GM12878 (cell line): ENCODE results near the gene ANKFY1. TPM values are rescaled to one million over a fixed set of nuclear protein-coding genes. Genes with fewer than 3 reads are reported as not detected.

Experiments used
- ATAC-seq: fragments of 200-7000 bp; cut with Tn5 transposase; 3 replicates; pipeline ENCODE4 v1.9.1; 2020; ENCODE audit warnings: mild to moderate bottlenecking, moderate library complexity
- BruUV-seq: library from RNA; stranded (reverse); fragments of 400-500 nt; replicated peaks from 2 replicates; lab custom pipeline; 2021; lab: Mats Ljungman, UMichigan
- CTCF ChIA-PET: fragments of 300-600 bp; sonication (Branson Sonifier 250); formaldehyde crosslinking; extraction: SDS; loops from one replicate; lab custom pipeline; 2021; ENCODE audit warnings: inconsistent platforms; lab: Yijun Ruan, JAX
- POLR2A ChIA-PET: fragments of 350-600 bp; formaldehyde crosslinking; extraction: SDS; loops from one replicate; lab custom pipeline; 2021; ENCODE audit warnings: inconsistent platforms; lab: Charles Lee
- RAD21 ChIA-PET: fragments of 300-600 bp; sonication (Branson Sonifier 250); formaldehyde crosslinking; loops from one replicate; lab custom pipeline; 2023; ENCODE audit warnings: antibody characterized with exemption; ENCODE audit not compliant: unreplicated experiment; lab: Charles Lee
- SMC1A ChIA-PET: fragments of 300-600 bp; sonication (Branson Sonifier 250); formaldehyde crosslinking; loops from one replicate; lab custom pipeline; 2023; ENCODE audit not compliant: unreplicated experiment, uncharacterized antibody; lab: Charles Lee
- DNase-seq: peaks from one replicate; pipeline ENCODE4 v3.0.0-alpha.2; 2011; ENCODE audit warnings: low read depth, low spot score
- FAIRE-seq: peaks from 3 replicates; lab custom pipeline; 2011; peaks lifted over from hg19 to GRCh38; lab: Jason Lieb, UNC
- H2AFZ ChIP-seq: 2 replicates; pipeline ENCODE4 v1.6.0; 2011; ENCODE audit warnings: low read depth, low read length, control low read depth; ENCODE audit not compliant: control insufficient read depth
- H3K27ac ChIP-seq: 2 replicates; pipeline ENCODE4 v1.5.1; 2011; ENCODE audit warnings: control low read depth; ENCODE audit not compliant: control insufficient read depth, insufficient read depth
- H3K27me3 ChIP-seq, 2 experiments: replicated peaks in 1 of 2; 2 replicates each; pipeline versions ENCODE4 v1.6.0 to v1.6.1; 2011; ENCODE audit warnings: low read length in 1 of 2; ENCODE audit not compliant: control insufficient read depth in 2 of 2, insufficient read depth in 2 of 2
- H3K36me3 ChIP-seq, 2 experiments: 2 replicates each; pipeline ENCODE4 v1.5.1; 2011; ENCODE audit warnings: low read length in 1 of 2; ENCODE audit not compliant: control insufficient read depth in 2 of 2, insufficient read depth in 2 of 2
- H3K4me1 ChIP-seq: 2 replicates; pipeline ENCODE4 v1.6.1; 2011; ENCODE audit warnings: mild to moderate bottlenecking, low read length, moderate library complexity, mixed read lengths; ENCODE audit not compliant: control insufficient read depth, insufficient read depth
- H3K4me2 ChIP-seq: 2 replicates; pipeline ENCODE4 v1.6.0; 2011; ENCODE audit warnings: control low read depth; ENCODE audit not compliant: control insufficient read depth, insufficient read depth
- H3K4me3 ChIP-seq: fragments of 200-600 bp; sonication (generic); 2 replicates; pipeline ENCODE4 v1.5.1; 2016
- H3K79me2 ChIP-seq: 2 replicates; pipeline ENCODE4 v1.6.0; 2011; ENCODE audit warnings: low read length; ENCODE audit not compliant: control insufficient read depth, insufficient read depth
- H3K9ac ChIP-seq: 2 replicates; pipeline ENCODE4 v1.8.0; 2011; ENCODE audit warnings: low read length, control low read depth, mixed read lengths; ENCODE audit not compliant: control insufficient read depth, insufficient read depth
- H3K9me3 ChIP-seq: replicated peaks from 3 replicates; pipeline ENCODE4 v1.5.1; 2011; ENCODE audit warnings: mild to moderate bottlenecking, low read length; ENCODE audit not compliant: control insufficient read depth, insufficient read depth
- H4K20me1 ChIP-seq: 2 replicates; pipeline ENCODE4 v1.6.0; 2011; ENCODE audit not compliant: control insufficient read depth, insufficient read depth
- CBFB ChIP-seq: IDR thresholded peaks from 2 replicates; pipeline ENCODE4 v1.6.1; 2016; ENCODE audit warnings: antibody characterized with exemption, low read depth
- CBX5 ChIP-seq: sonication (generic); IDR thresholded peaks from 2 replicates; pipeline ENCODE4 v1.6.1; 2016; ENCODE audit warnings: low read depth, moderate library complexity, mild to moderate bottlenecking, inconsistent platforms
- ESRRA ChIP-seq: IDR thresholded peaks from 2 replicates; pipeline ENCODE4 v1.6.1; 2012; ENCODE audit warnings: mild to moderate bottlenecking, low read length, improper control_type of control experiment
- KLF5 ChIP-seq: fragments of 450-650 bp; IDR thresholded peaks from 2 replicates; pipeline ENCODE4 v1.6.1; 2014; ENCODE audit warnings: mild to moderate bottlenecking; ENCODE audit not compliant: partially characterized antibody
- MXI1 ChIP-seq: fragments of 150-350 bp; IDR thresholded peaks from 2 replicates; pipeline ENCODE4 v1.6.1; 2011; ENCODE audit warnings: low read depth, mild to moderate bottlenecking, inconsistent platforms, low read length, improper control_type of control experiment
- PAX5 ChIP-seq: IDR thresholded peaks from 2 replicates; pipeline ENCODE4 v1.6.1; 2011; ENCODE audit warnings: low read depth, low read length, borderline replicate concordance
- PML ChIP-seq: IDR thresholded peaks from 2 replicates; pipeline ENCODE4 v1.6.1; 2012; ENCODE audit warnings: low read length, inconsistent platforms
- POLR2AphosphoS5 ChIP-seq: IDR thresholded peaks from 2 replicates; pipeline ENCODE4 v1.6.1; 2011; ENCODE audit warnings: mild to moderate bottlenecking, low read length, inconsistent platforms
- RELA ChIP-seq: fragments of 450-650 bp; IDR thresholded peaks from 2 replicates; pipeline ENCODE4 v1.8.0; 2014; ENCODE audit warnings: borderline replicate concordance; ENCODE audit not compliant: partially characterized antibody
- SMAD5 ChIP-seq: IDR thresholded peaks from 2 replicates; pipeline ENCODE4 v1.6.1; 2016; ENCODE audit warnings: antibody characterized with exemption, low read depth
- TARDBP ChIP-seq: IDR thresholded peaks from 2 replicates; pipeline ENCODE4 v1.6.1; 2016; ENCODE audit warnings: borderline replicate concordance
- WGBS: methylation state at CpG from one replicate; pipeline ENCODE4 v1.1.6; 2016; ENCODE audit warnings: low lambda C conversion rate; ENCODE audit not compliant: insufficient replicate concordance, insufficient coverage; ENCODE audit errors: missing lambda C conversion rate; 5-methylcytosine and 5-hydroxymethylcytosine counted together
- in situ Hi-C: fragments of 300-500 bp; cut with MboI; formaldehyde crosslinking; loops from 9 replicates; pipeline ENCODE4 v1.14.3; 2018; ENCODE audit warnings: mixed read lengths
- intact Hi-C: fragments of 100-400 bp; cut with micrococcal nuclease; formaldehyde crosslinking; loops from one replicate; pipeline ENCODE4 v1.14.2; 2022; ENCODE audit not compliant: unreplicated experiment
- polyA plus RNA-seq, 11 experiments: library from polyadenylated mRNA; depleted of rRNA in 4 of 11; unstranded in 6 of 11; stranded (reverse) in 5 of 11; fragments of >200 nt; fragmentation: Nextera tagmentation in 4 of 11; fragmentation: Illumina TruSeq in 1 of 11; extraction: Ambion mirVana in 4 of 11; extraction: Trizol in 1 of 11; gene quantifications; 1 replicate in 1 of 11; 2 replicates in 10 of 11; pipeline versions ENCODE4 v1.2.1 to v1.2.3, GENCODE V29; 2011 to 2016; ENCODE audit warnings: inconsistent platforms in 2 of 11, missing spikeins in 2 of 11, low read depth in 1 of 11
- total RNA-seq, 4 experiments: library from RNA; depleted of rRNA in 3 of 4; stranded (reverse); fragments of >200 nt in 3 of 4; fragmentation: Illumina TruSeq in 1 of 4; extraction: Trizol in 1 of 4; gene quantifications; 2 replicates each; pipeline versions ENCODE4 v1.2.1 to v1.2.3, GENCODE V29; 2013 to 2021
- TF ChIP-seq, protein P1 (sequence below): IDR thresholded peaks from 2 replicates; pipeline ENCODE4 v1.6.1; 2012; ENCODE audit warnings: improper control_type of control experiment, low read depth, low read length; ENCODE audit not compliant: insufficient replicate concordance
- TF ChIP-seq, protein P2 (sequence below): IDR thresholded peaks from 2 replicates; pipeline ENCODE4 v1.6.1; 2011; ENCODE audit warnings: borderline replicate concordance, low read depth, mild to moderate bottlenecking, moderate library complexity, mixed read lengths, low read length; ENCODE audit not compliant: insufficient read depth; ENCODE audit errors: extremely low read length
- TF ChIP-seq, protein P3 (sequence below): fragments of 450-650 bp; IDR thresholded peaks from 2 replicates; pipeline ENCODE4 v1.6.1; 2017; ENCODE audit warnings: mild to moderate bottlenecking, moderate library complexity

The ANKFY1 gene
- total and polyA plus RNA-seq, 10 of the 15 experiments (the other 5 are each of a cell fraction or from before 2014, with no cell fraction given), result 3.0 to 27.7 (median 16.4) TPM

DNA sequence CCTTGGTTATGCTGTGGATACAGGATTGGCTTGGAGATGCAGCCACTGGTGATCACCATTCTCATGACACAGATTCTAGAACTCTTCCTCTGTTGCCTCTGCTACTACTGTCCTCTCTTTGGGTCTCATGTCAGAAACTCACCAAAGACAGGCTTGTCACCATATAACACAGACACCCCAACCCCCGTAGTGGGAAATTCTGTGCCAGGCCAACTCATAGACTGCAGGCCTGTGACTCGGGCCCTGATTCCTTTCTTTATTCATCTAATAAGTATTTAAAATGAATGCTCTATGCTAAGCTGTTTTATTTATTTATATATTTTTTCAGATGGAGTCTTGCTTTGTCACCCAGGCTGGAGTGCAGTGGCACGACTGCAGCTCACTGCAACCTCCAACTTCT is 111.3 kb downstream of the ANKFY1 start (continued):
- TF ChIP-seq, protein P1, sequence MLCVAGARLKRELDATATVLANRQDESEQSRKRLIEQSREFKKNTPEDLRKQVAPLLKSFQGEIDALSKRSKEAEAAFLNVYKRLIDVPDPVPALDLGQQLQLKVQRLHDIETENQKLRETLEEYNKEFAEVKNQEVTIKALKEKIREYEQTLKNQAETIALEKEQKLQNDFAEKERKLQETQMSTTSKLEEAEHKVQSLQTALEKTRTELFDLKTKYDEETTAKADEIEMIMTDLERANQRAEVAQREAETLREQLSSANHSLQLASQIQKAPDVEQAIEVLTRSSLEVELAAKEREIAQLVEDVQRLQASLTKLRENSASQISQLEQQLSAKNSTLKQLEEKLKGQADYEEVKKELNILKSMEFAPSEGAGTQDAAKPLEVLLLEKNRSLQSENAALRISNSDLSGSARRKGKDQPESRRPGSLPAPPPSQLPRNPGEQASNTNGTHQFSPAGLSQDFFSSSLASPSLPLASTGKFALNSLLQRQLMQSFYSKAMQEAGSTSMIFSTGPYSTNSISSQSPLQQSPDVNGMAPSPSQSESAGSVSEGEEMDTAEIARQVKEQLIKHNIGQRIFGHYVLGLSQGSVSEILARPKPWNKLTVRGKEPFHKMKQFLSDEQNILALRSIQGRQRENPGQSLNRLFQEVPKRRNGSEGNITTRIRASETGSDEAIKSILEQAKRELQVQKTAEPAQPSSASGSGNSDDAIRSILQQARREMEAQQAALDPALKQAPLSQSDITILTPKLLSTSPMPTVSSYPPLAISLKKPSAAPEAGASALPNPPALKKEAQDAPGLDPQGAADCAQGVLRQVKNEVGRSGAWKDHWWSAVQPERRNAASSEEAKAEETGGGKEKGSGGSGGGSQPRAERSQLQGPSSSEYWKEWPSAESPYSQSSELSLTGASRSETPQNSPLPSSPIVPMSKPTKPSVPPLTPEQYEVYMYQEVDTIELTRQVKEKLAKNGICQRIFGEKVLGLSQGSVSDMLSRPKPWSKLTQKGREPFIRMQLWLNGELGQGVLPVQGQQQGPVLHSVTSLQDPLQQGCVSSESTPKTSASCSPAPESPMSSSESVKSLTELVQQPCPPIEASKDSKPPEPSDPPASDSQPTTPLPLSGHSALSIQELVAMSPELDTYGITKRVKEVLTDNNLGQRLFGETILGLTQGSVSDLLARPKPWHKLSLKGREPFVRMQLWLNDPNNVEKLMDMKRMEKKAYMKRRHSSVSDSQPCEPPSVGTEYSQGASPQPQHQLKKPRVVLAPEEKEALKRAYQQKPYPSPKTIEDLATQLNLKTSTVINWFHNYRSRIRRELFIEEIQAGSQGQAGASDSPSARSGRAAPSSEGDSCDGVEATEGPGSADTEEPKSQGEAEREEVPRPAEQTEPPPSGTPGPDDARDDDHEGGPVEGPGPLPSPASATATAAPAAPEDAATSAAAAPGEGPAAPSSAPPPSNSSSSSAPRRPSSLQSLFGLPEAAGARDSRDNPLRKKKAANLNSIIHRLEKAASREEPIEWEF, result no peak
- TF ChIP-seq CBX5, result no peak
- TF ChIP-seq KLF5, result no peak
- TF ChIP-seq PAX5, result no peak

DNA sequence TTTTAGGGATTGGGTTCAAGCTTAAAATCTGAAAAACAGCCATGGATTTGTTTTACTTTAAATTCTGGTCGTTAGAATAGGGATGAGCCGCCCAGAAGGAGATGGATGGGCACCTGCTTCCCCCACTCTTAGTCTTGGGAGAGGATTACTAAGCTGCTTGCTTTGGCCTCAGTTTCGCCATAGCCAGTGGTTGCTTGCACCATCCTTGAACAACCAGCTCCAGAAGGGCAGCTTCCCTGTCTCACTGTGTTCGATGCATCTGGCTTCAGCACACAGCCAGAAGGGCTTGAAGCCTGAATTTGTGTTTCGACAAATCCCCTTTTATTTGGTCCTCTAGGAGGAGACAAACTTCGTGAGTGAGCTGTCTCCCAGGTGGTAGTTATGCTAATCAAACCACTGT is 113.7 kb downstream of the ANKFY1 start:
- Histone ChIP-seq H2AFZ (no peak overlapping the region), H3K4me2 (no peak overlapping the region), H3K27me3 (no peaks in the 10 kb centered on the region), H4K20me1 (no peaks in the 10 kb centered on the region), H3K36me3 (no peaks in the 10 kb centered on the region), H3K79me2 (peaks cover under 1% of the 10 kb centered on the region; the same call in 1 of the 2 replicates), H3K27ac (no peak overlapping the region), H3K4me1 (no peaks in the 10 kb centered on the region), H3K4me3 (no peak overlapping the region), H3K9ac (no peak overlapping the region), H3K9me3 (no peaks in the 10 kb centered on the region)
- DNase-seq (no peak), FAIRE-seq (no peak), ATAC-seq (no peak)
- POLR2A ChIA-PET, result interaction anchor here (0.7 kb wide), 1 partner anchor 9 kb away, joined by 3 read pairs; no protein-coding TSS in a partner anchor
- in situ Hi-C loops, result no loop called here
- RAD21 ChIA-PET, result no interaction called here
- SMC1A ChIA-PET, result no interaction called here
- intact Hi-C loops, result no loop called here
- BruUV-seq, result no TSS peak
- WGBS, result 81% methylated on average over 6 of the region's 6 CpGs
- CTCF ChIA-PET, result no interaction called here
- no peak for TF ChIP-seq SMAD5
- no peak for TF ChIP-seq MXI1
- no peak for TF ChIP-seq PML
- no peak for TF ChIP-seq RELA
- no peak for TF ChIP-seq CBFB
- TF ChIP-seq ESRRA, result no peak
- no peak for TF ChIP-seq POLR2AphosphoS5
- no peak for TF ChIP-seq TARDBP
- TF ChIP-seq, protein P2, sequence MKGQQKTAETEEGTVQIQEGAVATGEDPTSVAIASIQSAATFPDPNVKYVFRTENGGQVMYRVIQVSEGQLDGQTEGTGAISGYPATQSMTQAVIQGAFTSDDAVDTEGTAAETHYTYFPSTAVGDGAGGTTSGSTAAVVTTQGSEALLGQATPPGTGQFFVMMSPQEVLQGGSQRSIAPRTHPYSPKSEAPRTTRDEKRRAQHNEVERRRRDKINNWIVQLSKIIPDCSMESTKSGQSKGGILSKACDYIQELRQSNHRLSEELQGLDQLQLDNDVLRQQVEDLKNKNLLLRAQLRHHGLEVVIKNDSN, result no peak
- TF ChIP-seq, protein P3, sequence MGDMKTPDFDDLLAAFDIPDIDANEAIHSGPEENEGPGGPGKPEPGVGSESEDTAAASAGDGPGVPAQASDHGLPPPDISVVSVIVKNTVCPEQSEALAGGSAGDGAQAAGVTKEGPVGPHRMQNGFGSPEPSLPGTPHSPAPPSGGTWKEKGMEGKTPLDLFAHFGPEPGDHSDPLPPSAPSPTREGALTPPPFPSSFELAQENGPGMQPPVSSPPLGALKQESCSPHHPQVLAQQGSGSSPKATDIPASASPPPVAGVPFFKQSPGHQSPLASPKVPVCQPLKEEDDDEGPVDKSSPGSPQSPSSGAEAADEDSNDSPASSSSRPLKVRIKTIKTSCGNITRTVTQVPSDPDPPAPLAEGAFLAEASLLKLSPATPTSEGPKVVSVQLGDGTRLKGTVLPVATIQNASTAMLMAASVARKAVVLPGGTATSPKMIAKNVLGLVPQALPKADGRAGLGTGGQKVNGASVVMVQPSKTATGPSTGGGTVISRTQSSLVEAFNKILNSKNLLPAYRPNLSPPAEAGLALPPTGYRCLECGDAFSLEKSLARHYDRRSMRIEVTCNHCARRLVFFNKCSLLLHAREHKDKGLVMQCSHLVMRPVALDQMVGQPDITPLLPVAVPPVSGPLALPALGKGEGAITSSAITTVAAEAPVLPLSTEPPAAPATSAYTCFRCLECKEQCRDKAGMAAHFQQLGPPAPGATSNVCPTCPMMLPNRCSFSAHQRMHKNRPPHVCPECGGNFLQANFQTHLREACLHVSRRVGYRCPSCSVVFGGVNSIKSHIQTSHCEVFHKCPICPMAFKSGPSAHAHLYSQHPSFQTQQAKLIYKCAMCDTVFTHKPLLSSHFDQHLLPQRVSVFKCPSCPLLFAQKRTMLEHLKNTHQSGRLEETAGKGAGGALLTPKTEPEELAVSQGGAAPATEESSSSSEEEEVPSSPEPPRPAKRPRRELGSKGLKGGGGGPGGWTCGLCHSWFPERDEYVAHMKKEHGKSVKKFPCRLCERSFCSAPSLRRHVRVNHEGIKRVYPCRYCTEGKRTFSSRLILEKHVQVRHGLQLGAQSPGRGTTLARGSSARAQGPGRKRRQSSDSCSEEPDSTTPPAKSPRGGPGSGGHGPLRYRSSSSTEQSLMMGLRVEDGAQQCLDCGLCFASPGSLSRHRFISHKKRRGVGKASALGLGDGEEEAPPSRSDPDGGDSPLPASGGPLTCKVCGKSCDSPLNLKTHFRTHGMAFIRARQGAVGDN, result no peak
